Fibroblast of lung (primary cell): ENCODE results near the gene LSM3.

Source experiments
- CTCF ChIP-seq, 2 donors: IDR thresholded peaks in 1 of 2; conservative IDR thresholded peaks in 1 of 2; 1 replicate in 1 of 2; 2 replicates in 1 of 2; pipeline ENCODE4 v1.5.1; 2011 to 2012; ENCODE audit warnings: low read length in 2 of 2, control low read depth in 1 of 2, inconsistent platforms in 1 of 2, low read depth in 1 of 2, mild to moderate bottlenecking in 1 of 2
- EZH2 ChIP-seq: IDR thresholded peaks from 2 replicates; pipeline ENCODE4 v1.5.1; 2012; ENCODE audit warnings: low read length, control low read depth, mild to moderate bottlenecking; ENCODE audit errors: missing control alignments

DNA sequence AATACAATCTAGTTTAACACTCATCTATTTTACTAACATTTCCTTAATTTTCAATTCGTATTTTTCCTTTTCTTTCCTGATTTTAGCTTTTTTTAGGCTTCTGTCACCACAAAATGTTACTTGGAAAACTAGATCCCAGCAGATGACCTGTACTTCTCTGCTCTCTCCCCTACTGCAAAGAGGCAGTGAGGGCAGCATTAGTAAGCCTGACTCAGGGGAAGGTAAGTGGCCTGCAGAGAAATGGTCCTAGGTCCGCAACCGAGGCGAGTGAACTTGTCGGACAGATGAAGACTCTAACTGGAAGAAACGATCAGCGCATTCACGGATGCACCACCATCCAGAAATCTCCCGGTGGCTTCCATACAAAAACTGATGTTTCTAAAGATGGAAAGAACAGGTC is 33.4 kb upstream of the LSM3 start:
- TF ChIP-seq CTCF (conservative IDR thresholded peaks at IDR 0.05 in 1 of 2, IDR thresholded peaks at IDR 0.05 in 1 of 2; ENCODE audit: low read depth in 1 of 2, low read length in 2 of 2): no peak
- TF ChIP-seq EZH2: no peak
